Mesendoderm (in vitro differentiated cells): ENCODE results near the gene APOBEC3B.
"Not testable (repeated sequence)": the region's sequence is repeated elsewhere in the genome, so short reads cannot be mapped to it uniquely, and the experiment has no call there.

Experiments
- DNase-seq: peaks from one replicate; pipeline ENCODE4 v3.0.0; 2013
- H2AK5ac ChIP-seq: 2 replicates; pipeline ENCODE4 v1.6.1; 2013; ENCODE audit warnings: low read length, inconsistent platforms
- H2BK120ac ChIP-seq: 2 replicates; pipeline ENCODE4 v1.6.1; 2013; ENCODE audit warnings: low read depth, mild to moderate bottlenecking, low read length, moderate library complexity, mixed read lengths
- H2BK15ac ChIP-seq: replicated peaks from 2 replicates; pipeline ENCODE4 v1.6.1; 2013; ENCODE audit warnings: low read depth, mild to moderate bottlenecking, moderate library complexity
- H2BK5ac ChIP-seq: 2 replicates; pipeline ENCODE4 v1.6.1; 2013; ENCODE audit warnings: low read length, inconsistent platforms
- H3K18ac ChIP-seq: 2 replicates; pipeline ENCODE4 v1.6.1; 2013; ENCODE audit warnings: mild to moderate bottlenecking, low read length, mixed read lengths
- H3K23ac ChIP-seq: one replicate; pipeline ENCODE4 v1.6.1; 2013; ENCODE audit warnings: low read length
- H3K27ac ChIP-seq: 2 replicates; pipeline ENCODE4 v1.5.1; 2013; ENCODE audit warnings: low read depth, mild to moderate bottlenecking, inconsistent platforms, low read length, moderate library complexity
- H3K27me3 ChIP-seq: 2 replicates; pipeline ENCODE4 v1.6.1; 2013; ENCODE audit warnings: low read length, control low read depth, mild to moderate bottlenecking, inconsistent platforms; ENCODE audit not compliant: insufficient read depth, poor library complexity
- H3K36me3 ChIP-seq: 2 replicates; pipeline ENCODE4 v1.6.1; 2013; ENCODE audit warnings: low read length, inconsistent platforms; ENCODE audit not compliant: control insufficient read depth, insufficient read depth
- H3K4ac ChIP-seq: one replicate; pipeline ENCODE4 v1.6.1; 2013; ENCODE audit warnings: low read depth, mild to moderate bottlenecking, low read length, moderate library complexity
- H3K4me1 ChIP-seq: 2 replicates; pipeline ENCODE4 v1.6.1; 2013; ENCODE audit warnings: low read depth, low read length, inconsistent platforms; ENCODE audit not compliant: control insufficient read depth
- H3K4me2 ChIP-seq: 2 replicates; pipeline ENCODE4 v1.6.1; 2013; ENCODE audit warnings: low read length
- H3K4me3 ChIP-seq: 2 replicates; pipeline ENCODE4 v1.5.1; 2013; ENCODE audit warnings: mild to moderate bottlenecking, low read length
- H3K56ac ChIP-seq: one replicate; pipeline ENCODE4 v1.6.1; 2013; ENCODE audit warnings: low read length
- H3K79me1 ChIP-seq: 2 replicates; pipeline ENCODE4 v1.6.1; 2013; ENCODE audit warnings: low read length, inconsistent platforms
- H3K79me2 ChIP-seq: 2 replicates; pipeline ENCODE4 v1.6.1; 2013; ENCODE audit warnings: mild to moderate bottlenecking, low read length; ENCODE audit not compliant: control insufficient read depth, insufficient read depth
- H3K9ac ChIP-seq: 2 replicates; pipeline ENCODE4 v1.6.1; 2013; ENCODE audit warnings: low read length, inconsistent platforms
- H4K5ac ChIP-seq: one replicate; pipeline ENCODE4 v1.6.1; 2013; ENCODE audit warnings: low read length
- H4K8ac ChIP-seq: one replicate; pipeline ENCODE4 v1.6.1; 2013; ENCODE audit warnings: low read depth, mild to moderate bottlenecking, control low read depth, low read length, moderate library complexity
- WGBS: extraction: QIAGEN DNeasy Blood & Tissue Kit; methylation state at CpG from one replicate; pipeline ENCODE4 v1.1.7; 2013; ENCODE audit warnings: low lambda C conversion rate, missing lambda C conversion rate; ENCODE audit not compliant: insufficient coverage; ENCODE audit errors: extremely low coverage; 5-methylcytosine and 5-hydroxymethylcytosine counted together

APOBEC3B gene

GRCh38 chr22:38992871-38993371 lies 10.8 kb downstream of the APOBEC3B start:
- not testable (repeated sequence) for H3K4ac ChIP-seq, H3K4me3 ChIP-seq, H4K5ac ChIP-seq, H3K79me1 ChIP-seq, H3K36me3 ChIP-seq, H3K18ac ChIP-seq, H4K8ac ChIP-seq, H3K9ac ChIP-seq, H3K4me1 ChIP-seq, H3K23ac ChIP-seq, H2BK5ac ChIP-seq, H2BK15ac ChIP-seq, H3K79me2 ChIP-seq, H3K27ac ChIP-seq, H3K27me3 ChIP-seq, H2AK5ac ChIP-seq, H3K4me2 ChIP-seq, H2BK120ac ChIP-seq
- peak; percentile 74 for DNase-seq
- WGBS, result no CpG with 5 or more reads among the region's 12 CpGs
- H3K56ac ChIP-seq, result peak overlapping the region; percentile 57

GRCh38 chr22:38996105-38996504 lies 14.0 kb downstream of the APOBEC3B start:
- Histone ChIP-seq H3K79me2 (no peaks in the 10 kb centered on the region), H3K56ac (no peak overlapping the region), H3K4me2 (no peak overlapping the region), H3K36me3 (no peaks in the 10 kb centered on the region), H4K5ac (no peak overlapping the region), H2AK5ac (no peak overlapping the region), H3K4me1 (no peaks in the 10 kb centered on the region), H3K27me3 (no peaks in the 10 kb centered on the region), H3K4ac (no peak overlapping the region), H3K18ac (no peak overlapping the region), H3K9ac (no peak overlapping the region), H2BK120ac (no peak overlapping the region), H2BK5ac (no peak overlapping the region), H3K4me3 (no peak overlapping the region), H3K27ac (no peak overlapping the region), H2BK15ac (no peak overlapping the region), H3K23ac (no peak overlapping the region), H4K8ac (no peak overlapping the region), H3K79me1 (no peaks in the 10 kb centered on the region)
- no CpG with 5 or more reads among the region's 6 CpGs for WGBS
- no peak for DNase-seq

- Histone ChIP-seq H2BK15ac (no peak overlapping the region), H3K56ac (peak overlapping the region; percentile 44), H4K5ac (no peak overlapping the region), H3K4ac (no peak overlapping the region), H2AK5ac (peak overlapping the region; percentile 74), H2BK5ac (peak overlapping the region; percentile 79), H3K18ac (no peak overlapping the region), H3K79me2 (no peaks in the 10 kb centered on the region), H2BK120ac (no peak overlapping the region), H3K27me3 (no peaks in the 10 kb centered on the region), H3K79me1 (no peaks in the 10 kb centered on the region), H3K4me1 (no peaks in the 10 kb centered on the region), H3K36me3 (no peaks in the 10 kb centered on the region), H3K4me3 (no peak overlapping the region), H4K8ac (no peak overlapping the region), H3K9ac (no peak overlapping the region), H3K23ac (peak overlapping the region; percentile 66), H3K4me2 (no peak overlapping the region), H3K27ac (no peak overlapping the region)
- no CpG with 5 or more reads among the region's 3 CpGs for WGBS
- no peak for DNase-seq
These were observed 15.4 kb downstream of the APOBEC3B start for GRCh38 chr22:38997518-38997917.

DNA sequence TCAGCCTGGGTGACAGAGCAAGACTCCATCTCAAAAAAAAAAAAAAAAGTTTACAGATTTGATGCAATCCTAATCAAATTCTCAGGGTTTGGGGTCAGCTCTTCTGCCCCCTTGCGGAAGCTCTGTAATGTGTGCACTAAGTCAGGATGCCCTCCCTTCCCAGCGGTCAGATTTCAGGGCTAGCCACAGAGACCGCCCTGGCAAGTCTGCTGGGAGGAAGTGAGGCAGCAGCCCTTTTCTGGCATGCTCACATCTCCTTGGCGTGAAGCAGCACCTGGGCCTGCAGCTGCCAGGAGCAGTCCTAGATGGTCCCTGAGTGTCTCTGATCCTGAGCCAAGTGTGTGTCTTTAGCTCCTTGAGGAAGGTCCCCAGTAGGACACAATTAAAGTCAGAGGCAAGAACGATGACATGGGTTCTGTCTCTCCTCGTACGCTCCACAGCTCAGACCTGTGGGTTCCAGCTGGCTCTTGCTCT lies 21.1 kb downstream of the APOBEC3B start:
- no peak overlapping the region for H3K27ac ChIP-seq
- no CpG with 5 or more reads among the region's 7 CpGs for WGBS
- H3K79me1 ChIP-seq, result no peaks in the 10 kb centered on the region
- H3K9ac ChIP-seq, result peak overlapping the region; percentile 4
- no peaks in the 10 kb centered on the region for H3K4me1 ChIP-seq
- no peak overlapping the region for H2BK15ac ChIP-seq
- no peak overlapping the region for H3K4me3 ChIP-seq
- H3K36me3 ChIP-seq, result no peaks in the 10 kb centered on the region
- peak overlapping the region; percentile 52 for H2BK5ac ChIP-seq
- H2AK5ac ChIP-seq, result no peak overlapping the region
- H3K4me2 ChIP-seq, result no peak overlapping the region
- H3K23ac ChIP-seq, result no peak overlapping the region
- DNase-seq, result peak; percentile 93
- H3K27me3 ChIP-seq, result no peaks in the 10 kb centered on the region
- peak overlapping the region; percentile 43 for H3K56ac ChIP-seq
- H3K18ac ChIP-seq, result peak overlapping the region; percentile 19
- peak overlapping the region; percentile 1 for H3K4ac ChIP-seq
- H2BK120ac ChIP-seq, result no peak overlapping the region
- H3K79me2 ChIP-seq, result no peaks in the 10 kb centered on the region
- no peak overlapping the region for H4K5ac ChIP-seq
- no peak overlapping the region for H4K8ac ChIP-seq

DNA sequence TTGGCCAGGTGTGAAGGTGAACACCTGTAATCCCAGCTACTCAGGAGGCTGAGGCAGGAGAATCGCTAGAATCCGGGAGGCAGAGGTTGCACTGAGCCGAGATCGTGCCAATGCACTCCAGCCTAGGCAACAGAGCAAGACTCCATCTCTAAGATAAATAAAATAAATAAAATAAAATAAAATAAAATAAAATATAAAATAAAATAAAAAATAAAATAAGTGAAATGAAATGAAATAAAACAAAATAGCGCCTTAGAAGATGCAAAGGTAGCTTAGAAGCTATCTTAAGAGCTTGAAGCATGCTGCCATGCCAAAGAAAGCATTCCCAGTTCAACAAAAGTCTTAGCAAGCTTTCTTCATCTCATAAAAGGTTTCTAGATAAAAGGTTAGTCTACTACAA lies 25.0 kb downstream of the APOBEC3B start:
- Histone ChIP-seq H3K27me3 (no peaks in the 10 kb centered on the region), H2AK5ac (no peak overlapping the region), H3K27ac (no peak overlapping the region), H4K8ac (no peak overlapping the region), H3K79me2 (no peaks in the 10 kb centered on the region), H4K5ac (no peak overlapping the region), H3K4me3 (no peak overlapping the region), H3K9ac (no peak overlapping the region), H2BK120ac (no peak overlapping the region), H3K36me3 (no peaks in the 10 kb centered on the region), H3K4me1 (no peaks in the 10 kb centered on the region), H3K18ac (no peak overlapping the region), H3K56ac (no peak overlapping the region), H3K79me1 (no peaks in the 10 kb centered on the region), H3K23ac (no peak overlapping the region), H3K4ac (no peak overlapping the region), H2BK5ac (no peak overlapping the region), H3K4me2 (no peak overlapping the region), H2BK15ac (no peak overlapping the region)
- WGBS, result no CpG with 5 or more reads among the region's 5 CpGs
- no peak for DNase-seq

DNA sequence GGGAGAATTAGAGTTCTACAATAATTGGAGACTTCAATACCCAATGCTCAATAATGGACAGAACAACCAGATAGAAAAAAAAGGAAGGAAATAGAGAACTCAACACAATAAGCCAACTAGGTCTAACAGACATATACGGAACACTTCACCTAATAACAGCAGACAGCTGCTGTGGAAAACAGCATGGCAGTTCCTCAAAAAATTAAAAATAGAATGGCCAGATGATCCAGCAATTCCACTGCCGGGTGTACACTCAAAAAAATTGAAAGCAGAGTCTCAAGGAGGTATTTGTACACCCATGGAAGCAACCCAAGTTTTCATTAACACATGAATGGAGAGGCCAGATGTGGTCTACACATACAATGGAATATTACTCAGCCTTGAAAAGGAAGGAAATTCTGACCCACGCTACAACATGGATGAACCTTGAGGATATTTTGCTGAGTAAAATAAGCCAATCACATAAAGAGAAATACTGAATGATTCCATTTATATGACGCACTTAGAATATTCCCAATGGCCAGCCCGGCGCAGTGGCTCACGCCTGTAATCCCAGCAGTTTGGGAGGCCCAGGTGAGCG lies 26.2 kb downstream of the APOBEC3B start:
- H3K4me1 ChIP-seq, H3K79me1 ChIP-seq, H3K4me2 ChIP-seq, H3K36me3 ChIP-seq, H4K8ac ChIP-seq, H2BK5ac ChIP-seq, H3K9ac ChIP-seq, H2AK5ac ChIP-seq, H3K27ac ChIP-seq, H2BK15ac ChIP-seq, H3K56ac ChIP-seq, H3K4me3 ChIP-seq, H3K27me3 ChIP-seq, DNase-seq, H3K18ac ChIP-seq, H3K4ac ChIP-seq, H4K5ac ChIP-seq, H3K23ac ChIP-seq, H2BK120ac ChIP-seq, H3K79me2 ChIP-seq: not testable (repeated sequence)
- WGBS, result no CpG with 5 or more reads among the region's 8 CpGs
